Heart left ventricle (tissue), 16 donors: ENCODE results near the gene INSIG1. TPM values are rescaled to one million over a fixed set of nuclear protein-coding genes. Genes with fewer than 3 reads are reported as not detected.

Experiments used
- ATAC-seq, 4 donors: fragments of 200-7000 bp; cut with Tn5 transposase; one replicate each; pipeline ENCODE4 v1.9.1; 2020 to 2022; ENCODE audit warnings: moderate library complexity in 4 of 4, mild to moderate bottlenecking in 3 of 4, moderate number of reproducible peaks in 1 of 4
- DNase-seq, 5 donors: peaks; one replicate each; pipeline ENCODE4 v3.0.0-alpha.2; 2020
- H3K27ac ChIP-seq, 12 donors: fragments of 200-600 bp; sonication (generic) in 4 of 12; one replicate each; pipeline versions ENCODE4 v1.5.0 to v1.8.0; 2016 to 2022; ENCODE audit warnings: mild to moderate bottlenecking in 2 of 12
- H3K27me3 ChIP-seq, 9 donors: fragments of 200-600 bp; sonication (generic) in 2 of 9; one replicate each; pipeline versions ENCODE4 v1.5.1 to v1.8.0; 2016 to 2022; ENCODE audit warnings: mild to moderate bottlenecking in 3 of 9
- H3K36me3 ChIP-seq, 9 donors: fragments of 200-600 bp; sonication (generic) in 2 of 9; one replicate each; pipeline versions ENCODE4 v1.5.0 to v1.8.0; 2018 to 2022; ENCODE audit warnings: mild to moderate bottlenecking in 2 of 9
- H3K4me1 ChIP-seq, 12 donors: fragments of 200-600 bp; sonication (generic) in 4 of 12; one replicate each; pipeline versions ENCODE4 v1.5.0 to v1.8.0; 2016 to 2022; ENCODE audit warnings: mild to moderate bottlenecking in 3 of 12
- H3K4me3 ChIP-seq, 12 donors: fragments of 200-600 bp; sonication (generic) in 4 of 12; one replicate each; pipeline versions ENCODE4 v1.5.0 to v1.8.0; 2017 to 2022; ENCODE audit warnings: mild to moderate bottlenecking in 9 of 12, moderate library complexity in 4 of 12
- H3K9me3 ChIP-seq, 12 donors: fragments of 200-600 bp; sonication (generic) in 4 of 12; one replicate each; pipeline versions ENCODE4 v1.5.0 to v1.8.0; 2016 to 2022; ENCODE audit warnings: mild to moderate bottlenecking in 1 of 12
- CTCF ChIP-seq, 12 donors: fragments of 200-600 bp; sonication (generic) in 4 of 12; IDR thresholded peaks; one replicate each; pipeline versions ENCODE4 v1.5.0 to v1.8.0; 2018 to 2022; ENCODE audit warnings: antibody characterized with exemption in 12 of 12, mild to moderate bottlenecking in 5 of 12
- POLR2A ChIP-seq, 2 donors: fragments of 450-650 bp; IDR thresholded peaks; one replicate each; pipeline ENCODE4 v1.6.1; 2017; ENCODE audit warnings: antibody characterized with exemption in 2 of 2, mild to moderate bottlenecking in 2 of 2, moderate library complexity in 2 of 2
- WGBS, 4 donors: extraction: QIAGEN DNeasy Blood & Tissue Kit in 2 of 4; methylation state at CpG; one replicate each; pipeline versions ENCODE4 v1.1.5 to v1.1.7; 2013 to 2018; 5-methylcytosine and 5-hydroxymethylcytosine counted together
- intact Hi-C, 10 donors: fragments of 100-400 bp; cut with DNase I; formaldehyde crosslinking; loops; one replicate each; pipeline versions ENCODE4 v1.11.1 to v1.14.2; 2022
- polyA plus RNA-seq, 2 donors: library from polyadenylated mRNA; stranded (reverse); fragments of 200-250 nt; gene quantifications; one replicate each; pipeline ENCODE4 v1.2.3, GENCODE V29; 2013
- total RNA-seq, 9 donors: library from RNA; depleted of rRNA in 2 of 9; stranded (reverse); fragments of >200 nt in 2 of 9; fragmentation: NEBNext Ultra II Directional in 3 of 9; extraction: Animal tissue kit (Norgen Biotek cat#: 25700) in 3 of 9; gene quantifications; one replicate each; pipeline versions ENCODE4 v1.1.0 to v1.2.4, GENCODE V29; 2016 to 2023
- donor health status: ischemic (EF 13 %, LVEDD 7.1; RV severe dilation, severe dysfunction).
- donor health status: healthy with polysubstance abuse.
- donor health status: DM: no; HTN: yes; CAD: no.
- donor health status: DM: no; HTN: no; CAD: no.
- donor health status: ischemic (EF 25% LVEDD 6.9; RV normal size, moderate dysfunction).
- donor health status: ischemic (EF 25% LVEDD 5.7; RV mildly dilated, moderate dysfunction).
- donor health status: healthy.
- donor health status: DM: yes; HTN: yes; CAD: no.
- donor health status: ischemic (EF 35%, LVEDD 5.7; RV mildly dilated, moderate dysfunction).
- donor health status: nonischemic (EF 11% LVEDD 7.7; RV severe dilation, severe dysfunction).
- donor health status: DM: yes; HTN: yes; CAD: no.
- donor health status: PGD.
- donor health status: ischemic (EF 29% LVEDD 5.4; RV normal size, mild dysfunction).
- donor health status: nonischemic (EF 23%, LVEDD 6.1; RV moderate dilation, normal function).

Gene INSIG1
- total and polyA plus RNA-seq, 11 donors = 5.2 to 24.5 (median 13.3) TPM

GRCh38 chr7:155333346-155334234 lies 35.9 kb downstream of the INSIG1 start:
- H3K27me3 ChIP-seq = peaks cover 0 to 21% (median 5%) of the 10 kb centered on the region in 9 donors
- ATAC-seq (no peak), DNase-seq (no peak)
- intact Hi-C loops = no loop called here
- no peaks in the 10 kb centered on the region for H3K4me1 ChIP-seq
- H3K4me3 ChIP-seq = no peak overlapping the region
- no peaks in the 10 kb centered on the region for H3K9me3 ChIP-seq
- no peaks in the 10 kb centered on the region for H3K36me3 ChIP-seq
- no peak overlapping the region for H3K27ac ChIP-seq
- WGBS, 4 donors = 76 to 81% (median 79%) methylated on average over 23 of the region's 23 CpGs
- no peak for TF ChIP-seq CTCF (IDR thresholded peaks at IDR 0.05)
- TF ChIP-seq POLR2A (IDR thresholded peaks at IDR 0.05) = no peak

GRCh38 chr7:155336812-155337602 lies 39.3 kb downstream of the INSIG1 start:
- no peaks in the 10 kb centered on the region for H3K4me1 ChIP-seq
- no peak for ATAC-seq
- no peaks in the 10 kb centered on the region for H3K36me3 ChIP-seq
- H3K4me3 ChIP-seq = no peak overlapping the region
- DNase-seq = no peak
- H3K9me3 ChIP-seq = no peaks in the 10 kb centered on the region
- TF ChIP-seq CTCF (IDR thresholded peaks at IDR 0.05) = no peak
- no peak for TF ChIP-seq POLR2A (IDR thresholded peaks at IDR 0.05)
- intact Hi-C loops = no loop called here
- H3K27me3 ChIP-seq = peaks cover 0 to 24% (median 5%) of the 10 kb centered on the region in 9 donors
- WGBS, 4 donors = 78 to 87% (median 80%) methylated on average over 21 of the region's 21 CpGs
- no peak overlapping the region for H3K27ac ChIP-seq

- H3K27ac ChIP-seq = no peak overlapping the region
- no peaks in the 10 kb centered on the region for H3K36me3 ChIP-seq
- TF ChIP-seq CTCF (IDR thresholded peaks at IDR 0.05) = no peak
- TF ChIP-seq POLR2A (IDR thresholded peaks at IDR 0.05) = no peak
- DNase-seq = no peak
- no peaks in the 10 kb centered on the region for H3K9me3 ChIP-seq
- H3K4me1 ChIP-seq = no peaks in the 10 kb centered on the region
- peaks cover 0 to 24% (median 5%) of the 10 kb centered on the region in 9 donors for H3K27me3 ChIP-seq
- intact Hi-C loops = no loop called here
- no peak overlapping the region for H3K4me3 ChIP-seq
- peak in 1 of 4 donors; percentile 65 for ATAC-seq
- WGBS, 4 donors = 84 to 87% (median 85%) methylated on average over 37 of the region's 37 CpGs
These were observed 40.4 kb downstream of the INSIG1 start for GRCh38 chr7:155337946-155338631.
